ENCODE data around the gene TEAD4.

TEAD4 gene

DNA sequence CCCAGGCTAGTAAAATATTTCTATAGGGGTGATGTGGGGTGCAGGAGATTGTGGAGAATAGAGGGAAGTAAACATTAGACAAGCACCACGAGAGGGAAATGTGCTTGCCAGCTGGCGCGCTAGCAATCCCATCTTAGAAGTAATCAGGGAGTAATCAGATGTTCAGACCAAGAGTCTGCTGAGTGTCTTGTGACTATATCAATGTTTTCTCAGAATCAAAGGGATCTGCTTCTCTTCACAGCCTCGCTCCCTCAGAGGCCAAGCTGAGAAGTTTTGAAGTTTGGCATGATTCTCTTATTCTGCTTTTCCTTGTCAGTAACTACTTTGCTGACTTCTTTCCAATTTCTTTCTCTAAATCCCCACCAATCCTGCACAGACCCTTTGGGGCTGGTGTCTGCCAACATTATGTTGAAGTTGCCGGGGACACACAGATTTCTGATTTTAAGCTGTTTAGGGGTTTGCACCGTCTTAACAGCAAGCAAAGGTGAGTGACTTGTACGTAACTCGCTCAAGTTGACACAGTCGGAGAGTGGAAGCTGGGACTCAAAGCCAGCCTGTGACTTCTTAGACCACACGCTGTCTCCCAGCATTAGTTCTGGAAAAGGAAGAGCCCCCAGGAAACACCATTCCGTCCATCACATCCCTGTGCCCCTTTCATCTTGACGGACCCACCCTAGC is 96.0 kb downstream of the TEAD4 start:
- Histone ChIP-seq H3K9ac (ENCODE audit: low read depth, low read length) (no peak overlapping the region), H3K9me3 (ENCODE audit: insufficient read depth, low read length, severe bottlenecking) (no peaks in the 10 kb centered on the region), H3K4me1 (ENCODE audit: insufficient read depth, low read length) (no peaks in the 10 kb centered on the region), H3K36me3 (ENCODE audit: insufficient read depth, low read length) (no peaks in the 10 kb centered on the region), H2AFZ (ENCODE audit: low read depth, low read length) (no peak overlapping the region), H3K4me2 (ENCODE audit: insufficient read depth, low read length) (no peak overlapping the region), H3K27ac (ENCODE audit: low read length) (no peak overlapping the region), H3K27me3 (ENCODE audit: insufficient read depth, low read length, poor library complexity) (peaks cover 6% of the 10 kb centered on the region), H3K79me2 (ENCODE audit: insufficient read depth, low read length) (no peaks in the 10 kb centered on the region), H4K20me1 (ENCODE audit: insufficient read depth, low read length) (no peaks in the 10 kb centered on the region), H3K4me3 (ENCODE audit: low read depth in 1 of 2, low read length in 2 of 2) (no peak overlapping the region)
- DNase-seq (no peak), ATAC-seq (ENCODE audit: insufficient read depth, low read depth) (no peak)
- TF ChIP-seq EZH2 (IDR thresholded peaks at IDR 0.05; ENCODE audit: borderline replicate concordance, low read depth, low read length, severe bottlenecking) = no peak
- TF ChIP-seq, protein P1, sequence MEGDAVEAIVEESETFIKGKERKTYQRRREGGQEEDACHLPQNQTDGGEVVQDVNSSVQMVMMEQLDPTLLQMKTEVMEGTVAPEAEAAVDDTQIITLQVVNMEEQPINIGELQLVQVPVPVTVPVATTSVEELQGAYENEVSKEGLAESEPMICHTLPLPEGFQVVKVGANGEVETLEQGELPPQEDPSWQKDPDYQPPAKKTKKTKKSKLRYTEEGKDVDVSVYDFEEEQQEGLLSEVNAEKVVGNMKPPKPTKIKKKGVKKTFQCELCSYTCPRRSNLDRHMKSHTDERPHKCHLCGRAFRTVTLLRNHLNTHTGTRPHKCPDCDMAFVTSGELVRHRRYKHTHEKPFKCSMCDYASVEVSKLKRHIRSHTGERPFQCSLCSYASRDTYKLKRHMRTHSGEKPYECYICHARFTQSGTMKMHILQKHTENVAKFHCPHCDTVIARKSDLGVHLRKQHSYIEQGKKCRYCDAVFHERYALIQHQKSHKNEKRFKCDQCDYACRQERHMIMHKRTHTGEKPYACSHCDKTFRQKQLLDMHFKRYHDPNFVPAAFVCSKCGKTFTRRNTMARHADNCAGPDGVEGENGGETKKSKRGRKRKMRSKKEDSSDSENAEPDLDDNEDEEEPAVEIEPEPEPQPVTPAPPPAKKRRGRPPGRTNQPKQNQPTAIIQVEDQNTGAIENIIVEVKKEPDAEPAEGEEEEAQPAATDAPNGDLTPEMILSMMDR (IDR thresholded peaks at IDR 0.05; ENCODE audit: borderline replicate concordance, extremely low read depth, low read length, poor library complexity, severe bottlenecking) = no peak

DNA sequence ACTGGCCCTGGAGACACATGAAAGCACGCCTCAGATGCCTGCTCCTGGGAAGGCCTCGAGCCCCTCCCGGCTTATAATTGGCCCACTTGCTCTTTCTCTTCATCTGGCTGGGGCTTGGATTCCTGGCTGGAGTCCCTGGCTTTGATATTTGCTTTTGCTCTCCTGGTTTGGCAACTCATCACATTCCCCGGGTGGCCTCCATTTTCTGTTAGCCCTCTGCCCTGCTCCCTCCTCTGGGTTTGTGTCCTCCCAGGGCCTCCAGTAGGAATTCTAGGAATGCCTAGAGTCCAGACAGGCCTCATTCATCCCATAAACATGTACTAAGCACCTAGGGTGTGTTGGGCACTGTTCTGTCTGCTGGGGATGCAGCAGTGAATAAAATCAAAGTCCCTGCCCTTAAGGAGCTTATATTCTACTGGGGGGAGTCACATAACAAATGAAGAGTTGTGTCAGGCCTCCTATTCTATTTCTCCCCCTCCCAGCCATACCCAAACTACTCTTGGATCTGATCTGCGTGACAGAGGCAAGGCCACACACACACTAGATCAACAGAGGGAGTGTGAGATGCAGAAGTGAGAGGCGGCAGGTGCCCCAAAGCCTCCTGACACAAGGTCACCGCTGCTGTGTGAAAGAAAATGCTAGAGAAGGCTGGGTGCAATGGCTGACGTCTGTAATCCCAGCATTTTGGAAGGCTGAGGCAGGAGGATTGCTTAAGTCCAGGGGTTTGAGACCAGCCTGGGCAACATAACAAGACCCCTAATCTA is 96.7 kb downstream of the TEAD4 start:
- H2AFZ ChIP-seq (ENCODE audit: low read depth, low read length) = no peak overlapping the region
- H3K9ac ChIP-seq (ENCODE audit: low read depth, low read length) = no peak overlapping the region
- H3K27ac ChIP-seq (ENCODE audit: low read length) = no peak overlapping the region
- H3K4me3 ChIP-seq (ENCODE audit: low read depth in 1 of 2, low read length in 2 of 2) = no peak overlapping the region
- H3K36me3 ChIP-seq (ENCODE audit: insufficient read depth, low read length) = no peaks in the 10 kb centered on the region
- no peaks in the 10 kb centered on the region for H4K20me1 ChIP-seq (ENCODE audit: insufficient read depth, low read length)
- no peaks in the 10 kb centered on the region for H3K4me1 ChIP-seq (ENCODE audit: insufficient read depth, low read length)
- ATAC-seq (ENCODE audit: insufficient read depth, low read depth) (no peak), DNase-seq (no peak)
- no peaks in the 10 kb centered on the region for H3K79me2 ChIP-seq (ENCODE audit: insufficient read depth, low read length)
- H3K27me3 ChIP-seq (ENCODE audit: insufficient read depth, low read length, poor library complexity) = peaks cover 5% of the 10 kb centered on the region
- no peaks in the 10 kb centered on the region for H3K9me3 ChIP-seq (ENCODE audit: insufficient read depth, low read length, severe bottlenecking)
- TF ChIP-seq, protein P1 (IDR thresholded peaks at IDR 0.05; ENCODE audit: borderline replicate concordance, extremely low read depth, low read length, poor library complexity, severe bottlenecking) = no peak
- no peak for TF ChIP-seq EZH2 (IDR thresholded peaks at IDR 0.05; ENCODE audit: borderline replicate concordance, low read depth, low read length, severe bottlenecking)
- no peak overlapping the region for H3K4me2 ChIP-seq (ENCODE audit: insufficient read depth, low read length)

DNA sequence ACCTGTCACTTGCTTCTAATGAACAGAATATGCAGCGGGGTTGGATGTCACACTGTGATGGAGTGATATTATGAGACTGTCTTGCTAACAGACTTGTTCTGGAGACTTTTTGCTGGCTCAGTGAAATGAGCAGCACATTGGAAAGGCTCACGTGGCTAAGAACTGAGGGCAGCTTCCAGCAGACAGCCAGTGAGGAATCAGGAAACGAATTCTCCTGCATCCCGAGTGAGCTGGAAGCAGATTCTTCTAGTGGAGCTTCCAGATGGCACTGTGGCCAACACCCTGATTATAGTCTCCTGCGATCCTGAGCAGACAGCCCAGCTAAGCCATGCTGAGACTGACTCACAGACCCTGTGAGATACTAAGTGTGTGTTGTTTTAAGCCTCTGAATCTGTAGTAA is 101.9 kb downstream of the TEAD4 start:
- Histone ChIP-seq H3K79me2 (ENCODE audit: insufficient read depth, low read length) (no peaks in the 10 kb centered on the region), H2AFZ (ENCODE audit: low read depth, low read length) (no peak overlapping the region), H3K4me3 (ENCODE audit: low read depth in 1 of 2, low read length in 2 of 2) (no peak overlapping the region), H3K27ac (ENCODE audit: low read length) (no peak overlapping the region), H3K9ac (ENCODE audit: low read depth, low read length) (no peak overlapping the region), H3K9me3 (ENCODE audit: insufficient read depth, low read length, severe bottlenecking) (no peaks in the 10 kb centered on the region), H3K4me1 (ENCODE audit: insufficient read depth, low read length) (no peaks in the 10 kb centered on the region), H3K4me2 (ENCODE audit: insufficient read depth, low read length) (no peak overlapping the region), H3K36me3 (ENCODE audit: insufficient read depth, low read length) (no peaks in the 10 kb centered on the region), H4K20me1 (ENCODE audit: insufficient read depth, low read length) (no peaks in the 10 kb centered on the region), H3K27me3 (ENCODE audit: insufficient read depth, low read length, poor library complexity) (peaks cover 10% of the 10 kb centered on the region)
- DNase-seq (no peak), ATAC-seq (ENCODE audit: insufficient read depth, low read depth) (no peak)
- no peak for TF ChIP-seq EZH2 (IDR thresholded peaks at IDR 0.05; ENCODE audit: borderline replicate concordance, low read depth, low read length, severe bottlenecking)
- TF ChIP-seq, protein P1 (IDR thresholded peaks at IDR 0.05; ENCODE audit: borderline replicate concordance, extremely low read depth, low read length, poor library complexity, severe bottlenecking) = no peak
